ENCODE results near the gene ZFAND2B.

GRCh38 chr2:219225350-219225749 is 18.8 kb downstream of the ZFAND2B start:
- TF ChIP-seq CTCF (IDR thresholded peaks at IDR 0.05; ENCODE audit: poor library complexity, severe bottlenecking) (no peak), EZH2 (IDR thresholded peaks at IDR 0.05; ENCODE audit: borderline replicate concordance, insufficient read depth, low read length, poor library complexity, severe bottlenecking) (no peak)
